Heart left ventricle (tissue), 13 donors: Measurements from ENCODE around the gene KCNJ10.

Experiments used
- POLR2A ChIP-seq, 2 donors: fragments of 450-650 bp; IDR thresholded peaks; one replicate each; pipeline ENCODE4 v1.6.1; 2017; ENCODE audit warnings: antibody characterized with exemption in 2 of 2, mild to moderate bottlenecking in 2 of 2, moderate library complexity in 2 of 2
- TF ChIP-seq, protein P1 (sequence below), 12 donors: fragments of 200-600 bp; sonication (generic) in 4 of 12; IDR thresholded peaks; one replicate each; pipeline versions ENCODE4 v1.5.0 to v1.8.0; 2018 to 2022; ENCODE audit warnings: antibody characterized with exemption in 12 of 12, mild to moderate bottlenecking in 5 of 12
- donor health status: ischemic (EF 13 %, LVEDD 7.1; RV severe dilation, severe dysfunction).
- donor health status: DM: no; HTN: yes; CAD: no.
- donor health status: DM: no; HTN: no; CAD: no.
- donor health status: ischemic (EF 25% LVEDD 6.9; RV normal size, moderate dysfunction).
- donor health status: ischemic (EF 25% LVEDD 5.7; RV mildly dilated, moderate dysfunction).
- donor health status: ischemic (EF 35%, LVEDD 5.7; RV mildly dilated, moderate dysfunction).
- donor health status: nonischemic (EF 11% LVEDD 7.7; RV severe dilation, severe dysfunction).
- donor health status: DM: yes; HTN: yes; CAD: no.
- donor health status: PGD.
- donor health status: ischemic (EF 29% LVEDD 5.4; RV normal size, mild dysfunction).
- donor health status: nonischemic (EF 23%, LVEDD 6.1; RV moderate dilation, normal function).

DNA sequence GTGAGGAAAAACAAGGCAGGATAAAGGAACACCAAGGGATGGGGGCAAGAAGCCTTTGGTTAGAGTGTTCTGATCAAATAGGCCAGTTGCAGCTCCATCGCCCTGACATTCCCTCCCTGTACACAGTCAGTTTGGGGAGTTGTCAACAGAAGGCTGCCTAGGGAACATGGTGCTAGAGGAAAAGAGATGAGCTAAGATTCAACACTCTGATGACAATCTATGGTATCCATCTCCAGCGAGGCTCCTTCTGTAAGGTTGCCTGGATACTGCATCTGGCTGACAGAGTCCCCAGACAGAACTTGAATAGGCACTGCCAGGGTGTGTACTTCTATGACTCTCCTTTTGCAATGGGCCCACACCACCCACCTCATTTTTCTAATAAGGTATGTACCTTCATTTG lies 104.7 kb downstream of the KCNJ10 start:
- TF ChIP-seq, protein P1, sequence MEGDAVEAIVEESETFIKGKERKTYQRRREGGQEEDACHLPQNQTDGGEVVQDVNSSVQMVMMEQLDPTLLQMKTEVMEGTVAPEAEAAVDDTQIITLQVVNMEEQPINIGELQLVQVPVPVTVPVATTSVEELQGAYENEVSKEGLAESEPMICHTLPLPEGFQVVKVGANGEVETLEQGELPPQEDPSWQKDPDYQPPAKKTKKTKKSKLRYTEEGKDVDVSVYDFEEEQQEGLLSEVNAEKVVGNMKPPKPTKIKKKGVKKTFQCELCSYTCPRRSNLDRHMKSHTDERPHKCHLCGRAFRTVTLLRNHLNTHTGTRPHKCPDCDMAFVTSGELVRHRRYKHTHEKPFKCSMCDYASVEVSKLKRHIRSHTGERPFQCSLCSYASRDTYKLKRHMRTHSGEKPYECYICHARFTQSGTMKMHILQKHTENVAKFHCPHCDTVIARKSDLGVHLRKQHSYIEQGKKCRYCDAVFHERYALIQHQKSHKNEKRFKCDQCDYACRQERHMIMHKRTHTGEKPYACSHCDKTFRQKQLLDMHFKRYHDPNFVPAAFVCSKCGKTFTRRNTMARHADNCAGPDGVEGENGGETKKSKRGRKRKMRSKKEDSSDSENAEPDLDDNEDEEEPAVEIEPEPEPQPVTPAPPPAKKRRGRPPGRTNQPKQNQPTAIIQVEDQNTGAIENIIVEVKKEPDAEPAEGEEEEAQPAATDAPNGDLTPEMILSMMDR (IDR thresholded peaks at IDR 0.05) = no peak
- no peak for TF ChIP-seq POLR2A (IDR thresholded peaks at IDR 0.05)
